HEK293T (cell line): ENCODE results near the gene P4HA2.

Experiments used
- CTCF ChIA-PET: fragments of 350-600 bp; formaldehyde crosslinking; extraction: SDS; loops from one replicate; lab custom pipeline; 2021; ENCODE audit warnings: antibody characterized with exemption, inconsistent platforms; lab: Yijun Ruan, JAX
- POLR2A ChIA-PET: fragments of 350-600 bp; formaldehyde crosslinking; extraction: SDS; loops from one replicate; lab custom pipeline; 2020; ENCODE audit warnings: antibody characterized with exemption, inconsistent platforms; lab: Yijun Ruan, JAX
- DNase-seq: peaks from one replicate; pipeline ENCODE4 v3.0.0; 2012; ENCODE audit warnings: mixed read lengths; ENCODE audit errors: extremely low spot score
- ARNT ChIP-seq: fragments of 450-650 bp; IDR thresholded peaks from 2 replicates; pipeline ENCODE4 v1.6.1; 2017; ENCODE audit warnings: mild to moderate bottlenecking
- BHLHE40 ChIP-seq: fragments of 450-650 bp; IDR thresholded peaks from 2 replicates; pipeline ENCODE4 v1.6.1; 2016; ENCODE audit warnings: mild to moderate bottlenecking, moderate library complexity, borderline replicate concordance
- CTBP1 ChIP-seq: fragments of 450-650 bp; IDR thresholded peaks from 2 replicates; pipeline ENCODE4 v1.6.1; 2016; ENCODE audit warnings: borderline replicate concordance
- ELF4 ChIP-seq: fragments of 450-650 bp; IDR thresholded peaks from 2 replicates; pipeline ENCODE4 v1.6.1; 2017; ENCODE audit warnings: antibody characterized with exemption
- FOXA1 ChIP-seq: fragments of 450-650 bp; IDR thresholded peaks from 2 replicates; pipeline ENCODE4 v1.6.1; 2016; ENCODE audit warnings: mild to moderate bottlenecking
- FOXK2 ChIP-seq: fragments of 450-650 bp; IDR thresholded peaks from 2 replicates; pipeline ENCODE4 v1.6.1; 2016; ENCODE audit warnings: mild to moderate bottlenecking
- FOXM1 ChIP-seq: fragments of 450-650 bp; IDR thresholded peaks from 2 replicates; pipeline ENCODE4 v1.6.1; 2017; ENCODE audit warnings: mild to moderate bottlenecking, borderline replicate concordance
- HDGF ChIP-seq: fragments of 450-650 bp; IDR thresholded peaks from 2 replicates; pipeline ENCODE4 v1.6.1; 2017; ENCODE audit warnings: antibody characterized with exemption, borderline replicate concordance
- L3MBTL2 ChIP-seq: fragments of 450-650 bp; conservative IDR thresholded peaks from 2 replicates; pipeline ENCODE4 v1.6.1; 2016; ENCODE audit warnings: mild to moderate bottlenecking
- LEF1 ChIP-seq: fragments of 450-650 bp; IDR thresholded peaks from 2 replicates; pipeline ENCODE4 v1.6.1; 2017; ENCODE audit warnings: mild to moderate bottlenecking, borderline replicate concordance
- NFRKB ChIP-seq: fragments of 450-650 bp; IDR thresholded peaks from 2 replicates; pipeline ENCODE4 v1.6.1; 2016; ENCODE audit warnings: mild to moderate bottlenecking, moderate library complexity
- SP1 ChIP-seq: fragments of 450-650 bp; IDR thresholded peaks from 2 replicates; pipeline ENCODE4 v1.6.1; 2017
- SUZ12 ChIP-seq: fragments of 450-650 bp; IDR thresholded peaks from 2 replicates; pipeline ENCODE4 v1.6.1; 2016; ENCODE audit warnings: mild to moderate bottlenecking
- TARDBP ChIP-seq: fragments of 450-650 bp; IDR thresholded peaks from 2 replicates; pipeline ENCODE4 v1.6.1; 2016
- ZNF384 ChIP-seq: fragments of 450-650 bp; IDR thresholded peaks from 2 replicates; pipeline ENCODE4 v1.6.1; 2016
- TF ChIP-seq, protein P1 (sequence below): fragments of 450-650 bp; IDR thresholded peaks from 2 replicates; pipeline ENCODE4 v1.6.1; 2016

P4HA2 gene

GRCh38 chr5:132209131-132209530 lies 18.5 kb downstream of the P4HA2 start:
- CTCF ChIA-PET, result interaction anchor here (1.9 kb wide), 1 partner anchor 19 kb away, joined by 8 read pairs; no protein-coding TSS in a partner anchor
- POLR2A ChIA-PET, result interaction anchor here (3.2 kb wide), 1 partner anchor 19 kb away, joined by 14 read pairs; the partner anchor contains the start of gene P4HA2
- TF ChIP-seq FOXK2 (no peak), SUZ12 (no peak), ZNF384 (no peak), NFRKB (no peak), HDGF (no peak), SP1 (no peak), L3MBTL2 (no peak), FOXA1 (no peak), BHLHE40 (no peak), TARDBP (no peak), ELF4 (no peak), CTBP1 (no peak), LEF1 (no peak), ARNT (no peak), FOXM1 (no peak)
- TF ChIP-seq, protein P1, sequence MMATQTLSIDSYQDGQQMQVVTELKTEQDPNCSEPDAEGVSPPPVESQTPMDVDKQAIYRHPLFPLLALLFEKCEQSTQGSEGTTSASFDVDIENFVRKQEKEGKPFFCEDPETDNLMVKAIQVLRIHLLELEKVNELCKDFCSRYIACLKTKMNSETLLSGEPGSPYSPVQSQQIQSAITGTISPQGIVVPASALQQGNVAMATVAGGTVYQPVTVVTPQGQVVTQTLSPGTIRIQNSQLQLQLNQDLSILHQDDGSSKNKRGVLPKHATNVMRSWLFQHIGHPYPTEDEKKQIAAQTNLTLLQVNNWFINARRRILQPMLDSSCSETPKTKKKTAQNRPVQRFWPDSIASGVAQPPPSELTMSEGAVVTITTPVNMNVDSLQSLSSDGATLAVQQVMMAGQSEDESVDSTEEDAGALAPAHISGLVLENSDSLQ, result no peak
- DNase-seq, result no peak

GRCh38 chr5:132207778-132208177 lies 19.9 kb downstream of the P4HA2 start:
- ChIA-PET POLR2A (interaction anchor here (0.8 kb wide), 1 partner anchor 20 kb away, joined by 3 read pairs; the partner anchor contains the start of gene P4HA2), CTCF (interaction anchor here (1.9 kb wide), 1 partner anchor 17 kb away, joined by 8 read pairs; no protein-coding TSS in a partner anchor)
- no peak for TF ChIP-seq ZNF384
- TF ChIP-seq NFRKB, result no peak
- TF ChIP-seq L3MBTL2, result 0 out of 2 replicates have a peak, but pooled peaks have one; percentile 8
- TF ChIP-seq FOXA1, result no peak
- no peak for DNase-seq

DNA sequence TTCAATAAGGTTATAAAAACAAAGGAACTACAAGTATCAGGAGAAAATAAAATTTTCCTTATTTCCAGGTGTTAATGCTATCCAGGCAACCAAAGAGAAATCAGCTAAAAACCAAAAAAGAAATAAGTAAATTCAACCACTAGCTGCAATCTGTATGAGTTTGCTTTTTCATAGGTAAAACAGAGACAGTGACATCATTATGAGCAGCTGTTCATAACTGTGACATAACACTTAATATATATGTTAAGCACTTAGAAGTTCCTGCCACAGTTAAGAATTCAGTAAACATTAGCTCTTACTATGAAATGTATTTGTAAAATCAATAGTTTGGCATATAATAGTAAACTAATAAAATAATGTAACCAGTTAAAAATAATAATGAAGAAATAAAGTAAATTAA lies 20.9 kb downstream of the P4HA2 start:
- TF ChIP-seq LEF1 (no peak), ARNT (no peak), TARDBP (no peak), FOXK2 (no peak), HDGF (no peak)
- POLR2A ChIA-PET, result interaction anchor here (0.6 kb wide), 1 partner anchor 211 kb away, joined by 3 read pairs; no protein-coding TSS in a partner anchor
- CTCF ChIA-PET, result interaction anchor here (0.6 kb wide), 1 partner anchor 144 kb away, joined by 3 read pairs; no protein-coding TSS in a partner anchor
- no peak for DNase-seq

DNA sequence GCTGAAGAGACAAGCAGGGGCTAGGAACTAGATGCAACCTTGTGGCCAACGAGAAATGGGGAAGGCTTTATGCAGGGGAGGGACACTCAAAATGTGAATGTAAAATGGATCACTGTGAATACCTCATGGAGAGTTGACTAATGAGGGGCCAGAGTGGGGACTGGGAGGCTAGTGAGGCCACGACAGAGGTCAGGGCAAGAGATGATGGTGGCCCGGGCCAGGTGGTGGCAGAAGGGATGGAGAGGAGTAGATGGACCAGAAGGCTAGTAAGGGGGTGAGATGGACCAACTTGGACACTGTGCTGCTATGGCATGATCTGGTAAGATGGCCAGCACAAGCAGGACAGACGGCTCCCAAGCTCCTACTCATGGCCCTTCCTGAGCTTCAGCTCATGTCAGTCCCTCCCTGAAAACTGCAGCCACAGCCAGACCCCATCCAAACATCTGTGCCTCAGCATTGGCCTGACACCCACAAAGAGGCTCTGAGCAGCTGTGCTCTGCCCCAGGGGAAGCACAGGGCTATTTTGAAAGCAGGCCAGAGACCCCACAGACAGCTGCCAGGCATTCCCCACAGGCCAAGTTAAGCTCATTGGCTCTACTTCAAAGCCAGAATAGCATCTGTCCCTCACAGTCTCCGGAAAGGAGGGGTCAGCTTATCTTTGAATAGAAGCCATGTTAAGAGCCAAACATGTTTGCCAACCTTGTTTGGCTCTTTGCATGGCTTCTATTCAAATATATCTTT lies 22.1 kb downstream of the P4HA2 start:
- ChIA-PET CTCF (no interaction called here), POLR2A (no interaction called here)
- TF ChIP-seq HDGF (no peak), BHLHE40 (no peak)
- DNase-seq, result no peak

GRCh38 chr5:132204371-132205135 lies 23.1 kb downstream of the P4HA2 start:
- DNase-seq, result no peak
- ChIA-PET CTCF (interaction anchor here (0.5 kb wide), 1 partner anchor 235 kb away, joined by 4 read pairs; no protein-coding TSS in a partner anchor), POLR2A (interaction anchor here (1.2 kb wide), 1 partner anchor 89 kb away, joined by 3 read pairs; the partner anchor contains the start of gene SLC22A4)
- TF ChIP-seq NFRKB (no peak), CTBP1 (no peak), FOXA1 (no peak), SUZ12 (no peak), FOXM1 (no peak), ELF4 (no peak), ZNF384 (no peak), FOXK2 (no peak), BHLHE40 (no peak), LEF1 (no peak), TARDBP (no peak), ARNT (no peak), SP1 (no peak), HDGF (no peak), L3MBTL2 (no peak)
- TF ChIP-seq, protein P1, result no peak

- ChIA-PET CTCF (interaction anchor here (0.5 kb wide), 1 partner anchor 236 kb away, joined by 4 read pairs; no protein-coding TSS in a partner anchor), POLR2A (interaction anchor here (1.2 kb wide), 1 partner anchor 90 kb away, joined by 3 read pairs; the partner anchor contains the start of gene SLC22A4)
- TF ChIP-seq CTBP1 (no peak), FOXK2 (no peak), HDGF (no peak), FOXM1 (no peak), BHLHE40 (no peak), NFRKB (no peak), TARDBP (no peak), ELF4 (no peak), SUZ12 (no peak), LEF1 (no peak), L3MBTL2 (no peak), SP1 (no peak), ARNT (no peak), ZNF384 (no peak)
- TF ChIP-seq, protein P1, result no peak
- no peak for DNase-seq
These were observed 23.7 kb downstream of the P4HA2 start for GRCh38 chr5:132203916-132204315.
